Liver (tissue), 3 donors: ENCODE results near the gene ACTL8.

Experiments used
- EGR1 ChIP-seq, 2 donors: IDR thresholded peaks; 2 replicates each; pipeline ENCODE4 v1.6.1; 2016 to 2018; ENCODE audit warnings: antibody characterized with exemption in 2 of 2, low read depth in 2 of 2
- FOXA1 ChIP-seq: IDR thresholded peaks from 2 replicates; pipeline ENCODE4 v1.6.1; 2016; ENCODE audit warnings: antibody characterized with exemption
- GABPA ChIP-seq, 2 donors: IDR thresholded peaks in 1 of 2; conservative IDR thresholded peaks in 1 of 2; 2 replicates each; pipeline ENCODE4 v1.6.1; 2016; ENCODE audit warnings: antibody characterized with exemption in 2 of 2, mild to moderate bottlenecking in 1 of 2, moderate library complexity in 1 of 2
- JUND ChIP-seq, 2 donors: IDR thresholded peaks; 2 replicates each; pipeline ENCODE4 v1.6.1; 2016; ENCODE audit warnings: antibody characterized with exemption in 2 of 2
- RAD21 ChIP-seq, 2 donors: IDR thresholded peaks; 2 replicates each; pipeline ENCODE4 v1.6.1; 2016; ENCODE audit warnings: antibody characterized with exemption in 2 of 2, mild to moderate bottlenecking in 2 of 2
- RXRA ChIP-seq, 2 donors: IDR thresholded peaks; 2 replicates each; pipeline ENCODE4 v1.6.1; 2017 to 2018; ENCODE audit warnings: antibody characterized with exemption in 2 of 2, mild to moderate bottlenecking in 1 of 2
- TAF1 ChIP-seq: conservative IDR thresholded peaks from 2 replicates; pipeline ENCODE4 v1.6.1; 2016; ENCODE audit warnings: antibody characterized with exemption, mild to moderate bottlenecking
- YY1 ChIP-seq: IDR thresholded peaks from 2 replicates; pipeline ENCODE4 v1.6.1; 2016; ENCODE audit warnings: antibody characterized with exemption, mild to moderate bottlenecking
- TF ChIP-seq, protein P1 (sequence below): IDR thresholded peaks from 2 replicates; pipeline ENCODE4 v1.6.1; 2016; ENCODE audit warnings: antibody characterized with exemption
- TF ChIP-seq, protein P2 (sequence below): fragments of 150-350 bp; IDR thresholded peaks from 2 replicates; pipeline ENCODE4 v1.5.1; 2017; ENCODE audit warnings: improper control_type of control experiment, low read depth, low read length; ENCODE audit not compliant: missing input control
- TF ChIP-seq, protein P3 (sequence below): IDR thresholded peaks from 2 replicates; pipeline ENCODE4 v1.6.1; 2016; ENCODE audit warnings: antibody characterized with exemption
- TF ChIP-seq, protein P4 (sequence below): IDR thresholded peaks from 2 replicates; pipeline ENCODE4 v1.6.1; 2016; ENCODE audit warnings: antibody characterized with exemption, mild to moderate bottlenecking
- donor health status: healthy.
- donor health status: healthy.

DNA sequence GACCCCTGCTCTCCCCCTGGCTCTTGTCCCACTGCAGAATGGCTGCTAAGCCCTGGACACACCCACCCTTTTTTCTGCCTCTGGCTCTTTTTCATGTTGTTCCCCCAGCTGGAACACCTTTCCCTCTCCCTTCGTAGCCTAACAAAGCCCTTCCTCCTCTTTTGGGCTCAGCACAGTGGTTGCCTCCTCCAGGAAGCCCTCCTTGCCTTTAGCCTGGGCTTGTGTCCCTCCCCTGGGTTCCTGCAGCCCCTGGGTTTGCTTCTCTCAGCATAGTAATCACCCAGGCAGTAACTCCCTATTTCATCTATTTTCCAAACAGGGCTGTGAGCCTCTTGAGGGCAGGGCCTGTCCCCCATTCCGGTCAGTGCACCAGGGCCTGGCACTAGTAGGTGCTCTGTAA, 19.8 kb upstream of the ACTL8 start:
- TF ChIP-seq RXRA (IDR thresholded peaks at IDR 0.05) = no peak
- TF ChIP-seq, protein P1, sequence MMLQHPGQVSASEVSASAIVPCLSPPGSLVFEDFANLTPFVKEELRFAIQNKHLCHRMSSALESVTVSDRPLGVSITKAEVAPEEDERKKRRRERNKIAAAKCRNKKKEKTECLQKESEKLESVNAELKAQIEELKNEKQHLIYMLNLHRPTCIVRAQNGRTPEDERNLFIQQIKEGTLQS = no peak
- TF ChIP-seq TAF1 = no peak
- TF ChIP-seq EGR1 (IDR thresholded peaks at IDR 0.05; ENCODE audit: low read depth in 2 of 2) = no peak
- TF ChIP-seq, protein P2, sequence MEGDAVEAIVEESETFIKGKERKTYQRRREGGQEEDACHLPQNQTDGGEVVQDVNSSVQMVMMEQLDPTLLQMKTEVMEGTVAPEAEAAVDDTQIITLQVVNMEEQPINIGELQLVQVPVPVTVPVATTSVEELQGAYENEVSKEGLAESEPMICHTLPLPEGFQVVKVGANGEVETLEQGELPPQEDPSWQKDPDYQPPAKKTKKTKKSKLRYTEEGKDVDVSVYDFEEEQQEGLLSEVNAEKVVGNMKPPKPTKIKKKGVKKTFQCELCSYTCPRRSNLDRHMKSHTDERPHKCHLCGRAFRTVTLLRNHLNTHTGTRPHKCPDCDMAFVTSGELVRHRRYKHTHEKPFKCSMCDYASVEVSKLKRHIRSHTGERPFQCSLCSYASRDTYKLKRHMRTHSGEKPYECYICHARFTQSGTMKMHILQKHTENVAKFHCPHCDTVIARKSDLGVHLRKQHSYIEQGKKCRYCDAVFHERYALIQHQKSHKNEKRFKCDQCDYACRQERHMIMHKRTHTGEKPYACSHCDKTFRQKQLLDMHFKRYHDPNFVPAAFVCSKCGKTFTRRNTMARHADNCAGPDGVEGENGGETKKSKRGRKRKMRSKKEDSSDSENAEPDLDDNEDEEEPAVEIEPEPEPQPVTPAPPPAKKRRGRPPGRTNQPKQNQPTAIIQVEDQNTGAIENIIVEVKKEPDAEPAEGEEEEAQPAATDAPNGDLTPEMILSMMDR = no peak
- TF ChIP-seq GABPA (IDR thresholded peaks at IDR 0.05 in 1 of 2, conservative IDR thresholded peaks at IDR 0.05 in 1 of 2) = no peak
- no peak for TF ChIP-seq JUND (IDR thresholded peaks at IDR 0.05)
- TF ChIP-seq, protein P3, sequence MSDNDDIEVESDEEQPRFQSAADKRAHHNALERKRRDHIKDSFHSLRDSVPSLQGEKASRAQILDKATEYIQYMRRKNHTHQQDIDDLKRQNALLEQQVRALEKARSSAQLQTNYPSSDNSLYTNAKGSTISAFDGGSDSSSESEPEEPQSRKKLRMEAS = no peak
- no peak for TF ChIP-seq RAD21 (IDR thresholded peaks at IDR 0.05)
- TF ChIP-seq YY1 = no peak
- no peak for TF ChIP-seq FOXA1
- TF ChIP-seq, protein P4, sequence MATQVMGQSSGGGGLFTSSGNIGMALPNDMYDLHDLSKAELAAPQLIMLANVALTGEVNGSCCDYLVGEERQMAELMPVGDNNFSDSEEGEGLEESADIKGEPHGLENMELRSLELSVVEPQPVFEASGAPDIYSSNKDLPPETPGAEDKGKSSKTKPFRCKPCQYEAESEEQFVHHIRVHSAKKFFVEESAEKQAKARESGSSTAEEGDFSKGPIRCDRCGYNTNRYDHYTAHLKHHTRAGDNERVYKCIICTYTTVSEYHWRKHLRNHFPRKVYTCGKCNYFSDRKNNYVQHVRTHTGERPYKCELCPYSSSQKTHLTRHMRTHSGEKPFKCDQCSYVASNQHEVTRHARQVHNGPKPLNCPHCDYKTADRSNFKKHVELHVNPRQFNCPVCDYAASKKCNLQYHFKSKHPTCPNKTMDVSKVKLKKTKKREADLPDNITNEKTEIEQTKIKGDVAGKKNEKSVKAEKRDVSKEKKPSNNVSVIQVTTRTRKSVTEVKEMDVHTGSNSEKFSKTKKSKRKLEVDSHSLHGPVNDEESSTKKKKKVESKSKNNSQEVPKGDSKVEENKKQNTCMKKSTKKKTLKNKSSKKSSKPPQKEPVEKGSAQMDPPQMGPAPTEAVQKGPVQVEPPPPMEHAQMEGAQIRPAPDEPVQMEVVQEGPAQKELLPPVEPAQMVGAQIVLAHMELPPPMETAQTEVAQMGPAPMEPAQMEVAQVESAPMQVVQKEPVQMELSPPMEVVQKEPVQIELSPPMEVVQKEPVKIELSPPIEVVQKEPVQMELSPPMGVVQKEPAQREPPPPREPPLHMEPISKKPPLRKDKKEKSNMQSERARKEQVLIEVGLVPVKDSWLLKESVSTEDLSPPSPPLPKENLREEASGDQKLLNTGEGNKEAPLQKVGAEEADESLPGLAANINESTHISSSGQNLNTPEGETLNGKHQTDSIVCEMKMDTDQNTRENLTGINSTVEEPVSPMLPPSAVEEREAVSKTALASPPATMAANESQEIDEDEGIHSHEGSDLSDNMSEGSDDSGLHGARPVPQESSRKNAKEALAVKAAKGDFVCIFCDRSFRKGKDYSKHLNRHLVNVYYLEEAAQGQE = no peak
